ENCODE results near the gene STXBP1. TPM values are rescaled to one million over a fixed set of nuclear protein-coding genes. Genes with fewer than 3 reads are reported as not detected.

Gene STXBP1
- total and polyA plus RNA-seq, 2 donors (not counting 3 experiments of a cell fraction or from before 2014, with no cell fraction given), result 18.8 to 51.3 TPM

- CTCF ChIA-PET, result interaction anchor here (0.8 to 1.1 kb wide), 3 partner anchors 24 to 39 kb away, joined by 3 to 4 read pairs (median 3); no protein-coding TSS in a partner anchor
- DNase-seq (ENCODE audit: low read depth, low spot score) (no peak), FAIRE-seq (no peak)
- Histone ChIP-seq H3K36me3 (ENCODE audit: control insufficient read depth in 2 of 2, extremely low read depth in 1 of 2, insufficient read depth in 2 of 2, low read length in 2 of 2) (no peaks in the 10 kb centered on the region), H4K20me1 (replicated peaks; ENCODE audit: control insufficient read depth, extremely low read depth, insufficient read depth, low read length) (no peaks in the 10 kb centered on the region), H3K79me2 (ENCODE audit: control insufficient read depth, insufficient read depth, low read length) (no peaks in the 10 kb centered on the region), H3K4me1 (ENCODE audit: control insufficient read depth, extremely low read depth, insufficient read depth, low read length) (peaks cover 11% of the 10 kb centered on the region), H2AFZ (ENCODE audit: low read depth, low read length) (no peak overlapping the region), H3K9ac (replicated peaks; ENCODE audit: extremely low read depth, insufficient read depth, low read length) (no peak overlapping the region), H3K9me3 (replicated peaks; ENCODE audit: control insufficient read depth, insufficient read depth, low read length) (no peaks in the 10 kb centered on the region), H3K4me3 (replicated peaks in 1 of 3; ENCODE audit: insufficient read depth in 1 of 3, low read depth in 1 of 3, low read length in 3 of 3) (no peak overlapping the region), H3K4me2 (ENCODE audit: insufficient read depth, low read length) (no peak overlapping the region), H3K9me1 (replicated peaks; ENCODE audit: control insufficient read depth, extremely low read depth, insufficient read depth, low read length) (no peaks in the 10 kb centered on the region), H3K27ac (ENCODE audit: insufficient read depth, low read depth, low read length) (no peak overlapping the region), H3K27me3 (ENCODE audit: control insufficient read depth in 2 of 2, insufficient read depth in 2 of 2, low read length in 2 of 2) (no peaks in the 10 kb centered on the region)
- intact Hi-C loops (cut with micrococcal nuclease) (no loop called here), dilution Hi-C loops (cut with MboI; ENCODE audit: extremely low pct_ligation_motif_present, low sequenced_read_pairs) (no loop called here)
- BruUV-seq (replicated peaks), result no TSS peak
- POLR2A ChIA-PET, result no interaction called here
- TF ChIP-seq FOS (IDR thresholded peaks at IDR 0.05; ENCODE audit: borderline replicate concordance, insufficient read depth, low read length) (no peak), MAX (IDR thresholded peaks at IDR 0.05; ENCODE audit: insufficient read depth, insufficient read length) (no peak), MYC (IDR thresholded peaks at IDR 0.05; ENCODE audit: low read depth, low read length) (no peak), POLR2AphosphoS5 (IDR thresholded peaks at IDR 0.05; ENCODE audit: insufficient read depth, low read depth, low read length) (no peak)
- TF ChIP-seq, protein P1, sequence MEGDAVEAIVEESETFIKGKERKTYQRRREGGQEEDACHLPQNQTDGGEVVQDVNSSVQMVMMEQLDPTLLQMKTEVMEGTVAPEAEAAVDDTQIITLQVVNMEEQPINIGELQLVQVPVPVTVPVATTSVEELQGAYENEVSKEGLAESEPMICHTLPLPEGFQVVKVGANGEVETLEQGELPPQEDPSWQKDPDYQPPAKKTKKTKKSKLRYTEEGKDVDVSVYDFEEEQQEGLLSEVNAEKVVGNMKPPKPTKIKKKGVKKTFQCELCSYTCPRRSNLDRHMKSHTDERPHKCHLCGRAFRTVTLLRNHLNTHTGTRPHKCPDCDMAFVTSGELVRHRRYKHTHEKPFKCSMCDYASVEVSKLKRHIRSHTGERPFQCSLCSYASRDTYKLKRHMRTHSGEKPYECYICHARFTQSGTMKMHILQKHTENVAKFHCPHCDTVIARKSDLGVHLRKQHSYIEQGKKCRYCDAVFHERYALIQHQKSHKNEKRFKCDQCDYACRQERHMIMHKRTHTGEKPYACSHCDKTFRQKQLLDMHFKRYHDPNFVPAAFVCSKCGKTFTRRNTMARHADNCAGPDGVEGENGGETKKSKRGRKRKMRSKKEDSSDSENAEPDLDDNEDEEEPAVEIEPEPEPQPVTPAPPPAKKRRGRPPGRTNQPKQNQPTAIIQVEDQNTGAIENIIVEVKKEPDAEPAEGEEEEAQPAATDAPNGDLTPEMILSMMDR (IDR thresholded peaks at IDR 0.05; ENCODE audit: extremely low read depth in 1 of 2, insufficient read depth in 1 of 2, low read depth in 1 of 2, low read length in 2 of 2), result no peak
These were observed 32.2 kb downstream of the STXBP1 start for GRCh38 chr9:127644146-127644827.

Data from endothelial cell of umbilical vein (primary cell).